ENCODE results near the gene PRKG1.
"Not testable (repeated sequence)": the region's sequence is repeated elsewhere in the genome, so short reads cannot be mapped to it uniquely, and the experiment has no call there.

PRKG1 gene

GRCh38 chr10:51729822-51730555 lies 655.7 kb downstream of the PRKG1 start:
- DNase-seq = no peak

DNA sequence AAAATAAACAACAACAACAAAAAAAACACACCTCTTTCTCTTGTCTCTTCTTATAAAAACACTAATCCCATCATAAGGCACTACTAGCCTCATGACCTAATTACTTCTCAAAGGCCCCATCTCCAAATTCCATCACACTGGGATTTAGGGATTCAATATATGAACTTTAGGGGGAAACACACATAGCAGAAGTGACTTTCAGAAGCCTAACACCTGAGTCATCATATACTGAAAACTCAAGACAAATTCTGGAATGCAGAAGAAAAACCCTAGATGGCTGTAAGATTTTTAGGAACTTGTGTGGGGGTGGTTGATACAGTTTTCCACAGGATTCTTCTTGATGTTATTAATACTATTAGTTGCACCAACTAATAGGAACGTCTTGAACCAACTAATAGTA lies 658.8 kb downstream of the PRKG1 start:
- DNase-seq = no peak

- DNase-seq = no peak
These were observed 668.9 kb downstream of the PRKG1 start for GRCh38 chr10:51743146-51743545.

- no peak for DNase-seq
These were observed 670.1 kb downstream of the PRKG1 start for GRCh38 chr10:51744235-51745000.

GRCh38 chr10:51745397-51745796 lies 671.1 kb downstream of the PRKG1 start:
- no peak for DNase-seq

- no peak for DNase-seq
These were observed 672.9 kb downstream of the PRKG1 start for GRCh38 chr10:51747216-51747615.

DNA sequence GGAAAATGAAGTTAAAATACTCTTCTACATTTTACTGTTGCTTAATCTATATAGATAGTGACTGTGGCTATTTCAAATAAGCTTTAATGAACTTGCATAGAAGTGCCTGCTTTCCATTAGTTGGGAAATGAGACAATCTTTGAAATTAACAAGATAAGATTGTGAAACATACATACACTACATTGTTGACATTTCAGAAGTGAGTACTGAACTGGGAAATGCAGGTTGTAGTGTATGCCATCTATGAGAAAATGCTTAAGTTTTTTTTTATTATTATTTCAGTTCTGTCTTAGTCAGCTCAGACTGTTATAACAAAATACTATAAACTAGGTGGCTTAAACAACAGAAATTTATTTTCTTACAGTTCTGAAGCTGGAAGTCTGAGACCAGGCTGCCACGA lies 674.7 kb downstream of the PRKG1 start:
- DNase-seq = no peak

GRCh38 chr10:51758366-51758765 lies 684.1 kb downstream of the PRKG1 start:
- no peak for DNase-seq

GRCh38 chr10:51758838-51759237 lies 684.6 kb downstream of the PRKG1 start:
- not testable (repeated sequence) for DNase-seq

DNA sequence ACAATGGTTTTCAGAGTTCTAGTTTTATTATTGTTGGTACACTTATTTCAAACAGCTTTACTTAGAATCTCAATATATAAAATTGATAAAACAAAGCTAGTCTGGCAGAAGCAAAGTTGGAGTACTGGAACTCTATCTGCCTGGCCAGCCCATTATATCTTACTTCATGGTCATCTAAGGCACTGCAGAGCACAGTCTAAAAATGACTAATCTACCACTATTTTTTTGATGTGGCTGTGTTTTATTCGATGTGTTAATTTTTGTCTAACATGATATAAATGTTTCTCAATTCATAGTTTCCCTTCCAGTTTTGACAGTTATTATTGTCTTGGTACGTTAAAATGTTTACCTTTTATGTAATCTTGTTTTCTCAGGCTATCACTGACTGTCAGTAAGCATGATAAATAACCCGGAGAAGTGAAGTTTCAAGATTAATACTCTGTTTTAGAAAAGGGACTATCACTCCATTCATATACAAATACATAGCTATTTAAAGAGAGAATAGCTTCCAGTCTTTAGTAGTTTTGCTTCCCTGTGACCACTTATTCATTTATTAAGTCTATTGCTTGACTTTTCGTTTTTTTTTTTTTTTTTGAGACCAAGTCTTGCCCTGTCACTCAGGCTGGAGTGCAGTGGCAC lies 685.7 kb downstream of the PRKG1 start:
- no peak for DNase-seq

DNA sequence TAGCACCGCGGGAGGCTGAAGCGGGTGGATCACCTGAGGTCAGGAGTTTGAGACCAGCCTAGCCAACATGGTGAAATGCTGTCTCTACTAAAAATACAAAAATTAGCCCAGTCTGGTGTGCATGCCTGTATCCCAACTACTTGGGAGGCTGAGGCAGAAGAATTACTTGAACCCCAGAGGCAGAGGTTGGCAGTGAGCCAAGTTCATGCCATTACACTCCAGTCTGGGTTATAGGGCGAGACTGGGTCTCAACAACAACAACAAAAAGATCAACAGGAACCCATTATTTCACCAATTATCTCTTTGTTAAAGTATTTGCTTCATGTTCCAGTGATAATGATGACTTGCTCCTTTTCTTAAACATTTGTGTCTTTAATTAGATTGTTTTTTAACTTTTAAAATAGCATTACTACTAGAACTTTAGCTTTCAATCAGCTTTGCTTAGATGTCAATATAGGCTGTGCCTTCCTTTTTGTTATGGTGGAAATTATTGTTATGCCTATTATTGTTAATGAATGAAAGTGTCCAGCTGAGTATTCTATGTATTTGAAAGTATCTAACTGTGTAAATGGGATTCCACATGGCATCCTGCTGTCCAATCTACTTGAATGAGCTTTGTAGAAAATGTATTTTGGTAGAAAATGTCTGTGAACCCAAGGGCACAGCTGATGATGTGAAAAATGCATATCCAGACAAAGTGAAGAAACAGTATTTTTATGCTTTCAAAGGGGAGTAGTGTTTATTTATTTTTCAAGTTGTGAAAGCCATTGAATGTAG lies 686.8 kb downstream of the PRKG1 start:
- no peak for DNase-seq

GRCh38 chr10:51763746-51764145 lies 689.5 kb downstream of the PRKG1 start:
- DNase-seq = no peak

- DNase-seq = no peak
These were observed 691.1 kb downstream of the PRKG1 start for GRCh38 chr10:51765284-51765971.

- DNase-seq = no peak
These were observed 692.3 kb downstream of the PRKG1 start for GRCh38 chr10:51766423-51767102.

- no peak for DNase-seq
These were observed 692.9 kb downstream of the PRKG1 start for GRCh38 chr10:51767103-51767763.

GRCh38 chr10:51768886-51769465 lies 694.7 kb downstream of the PRKG1 start:
- no peak for DNase-seq

GRCh38 chr10:51770709-51771108 lies 696.4 kb downstream of the PRKG1 start:
- no peak for DNase-seq

DNA sequence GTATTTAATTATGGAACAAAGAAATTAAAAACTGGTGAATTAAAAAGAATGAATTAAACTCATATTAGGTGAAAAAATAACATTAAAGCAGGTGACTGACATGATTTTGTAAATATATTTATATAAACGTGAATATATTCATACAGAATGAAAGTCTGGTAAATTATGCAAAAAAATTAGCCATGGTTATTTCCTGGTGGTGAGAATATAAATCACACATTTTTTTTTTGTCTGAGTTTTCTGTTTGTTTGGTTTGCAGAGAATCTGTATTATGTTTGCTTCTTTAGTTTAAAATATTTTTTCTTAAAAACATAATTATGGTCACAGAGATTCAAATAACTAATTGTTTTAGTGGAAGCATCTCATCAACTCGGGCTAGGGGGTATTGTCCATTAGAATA lies 698.1 kb downstream of the PRKG1 start:
- no peak for DNase-seq

DNA sequence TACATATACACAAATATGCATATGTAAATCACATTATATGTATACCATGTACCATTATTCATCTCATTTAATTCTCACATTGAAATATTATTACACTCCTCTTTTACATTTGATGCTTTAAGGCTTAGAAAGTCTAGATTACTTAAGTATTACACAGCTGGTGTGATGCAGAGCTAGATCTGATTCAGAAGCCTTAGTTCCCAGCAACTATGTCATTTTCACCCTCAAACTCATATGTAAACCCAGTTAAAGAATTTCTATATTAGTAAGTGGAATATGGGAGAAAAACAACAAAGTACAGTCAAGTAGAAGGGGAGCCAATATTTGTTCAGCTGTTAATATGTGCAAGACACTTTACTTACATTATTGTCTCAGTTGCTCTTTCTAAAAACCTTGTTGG lies 699.4 kb downstream of the PRKG1 start:
- no peak for DNase-seq

- DNase-seq = no peak
These were observed 709.7 kb downstream of the PRKG1 start for GRCh38 chr10:51783941-51784340.
